Cortex of kidney (tissue), 1 donor: ENCODE results near the gene STK31.
"Not testable (repeated sequence)": the region's sequence is repeated elsewhere in the genome, so short reads cannot be mapped to it uniquely, and the experiment has no call there.

Experiments
- DNase-seq: peaks from one replicate; lab custom pipeline; 2025; lab: John Stamatoyannopoulos, UW

STK31 gene

DNA sequence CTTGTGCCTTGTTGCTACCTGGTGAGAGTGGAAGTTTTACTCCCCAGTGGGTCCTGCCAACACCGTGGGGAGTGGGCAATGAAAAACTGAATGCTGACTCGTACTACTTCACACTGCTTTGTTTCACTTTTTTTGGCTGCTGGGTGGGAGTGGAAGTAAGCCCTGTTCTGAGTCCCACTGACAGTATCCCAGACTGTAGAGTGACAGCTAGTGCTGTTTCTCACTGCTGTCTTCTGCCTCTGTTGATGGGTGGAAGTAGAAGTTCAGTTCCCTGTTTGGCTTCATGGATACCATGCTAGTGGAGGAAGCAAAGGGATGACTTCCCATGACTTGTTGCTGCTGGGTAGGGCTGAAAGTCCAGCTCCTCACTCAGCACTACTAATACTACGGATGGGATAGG is 98.4 kb downstream of the STK31 start:
- no peak for DNase-seq

DNA sequence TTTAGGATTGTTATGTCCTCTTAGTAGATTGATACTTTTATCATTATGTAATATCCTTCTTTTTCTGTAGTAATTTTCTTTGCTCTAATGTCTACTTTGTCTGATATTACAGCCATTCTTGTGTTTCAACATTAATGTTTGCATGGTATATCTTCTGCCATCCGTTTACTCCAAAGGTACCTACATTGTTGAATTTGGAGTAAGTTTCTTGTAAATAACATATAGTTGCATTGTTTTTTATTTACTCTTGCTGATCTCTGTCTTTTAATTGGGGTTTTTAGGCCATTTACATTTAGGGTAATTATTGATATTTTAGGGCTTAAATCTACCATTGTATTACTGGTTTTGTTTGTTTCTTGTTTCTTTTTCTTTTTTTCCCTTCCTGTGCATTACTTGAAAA is 100.1 kb downstream of the STK31 start:
- no peak for DNase-seq

DNA sequence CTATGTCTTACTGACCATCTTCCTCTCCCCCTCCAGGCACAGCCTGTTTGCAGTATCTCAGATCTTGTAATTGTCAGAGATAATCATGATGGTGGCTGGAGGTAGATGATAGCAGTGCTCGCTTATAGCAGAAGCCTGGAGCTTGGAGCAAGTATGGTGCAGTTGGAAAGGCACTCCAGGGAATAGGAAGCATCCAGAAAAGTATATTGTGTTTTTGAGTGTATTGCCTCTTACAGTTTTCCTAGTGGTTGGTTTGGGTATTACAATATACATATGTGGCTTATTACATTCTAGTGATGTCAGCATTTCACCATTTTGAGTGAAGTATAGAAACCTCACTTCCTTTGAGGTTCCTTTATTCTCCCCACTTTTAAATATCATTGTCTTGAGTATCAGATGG is 101.5 kb downstream of the STK31 start:
- no peak for DNase-seq

DNA sequence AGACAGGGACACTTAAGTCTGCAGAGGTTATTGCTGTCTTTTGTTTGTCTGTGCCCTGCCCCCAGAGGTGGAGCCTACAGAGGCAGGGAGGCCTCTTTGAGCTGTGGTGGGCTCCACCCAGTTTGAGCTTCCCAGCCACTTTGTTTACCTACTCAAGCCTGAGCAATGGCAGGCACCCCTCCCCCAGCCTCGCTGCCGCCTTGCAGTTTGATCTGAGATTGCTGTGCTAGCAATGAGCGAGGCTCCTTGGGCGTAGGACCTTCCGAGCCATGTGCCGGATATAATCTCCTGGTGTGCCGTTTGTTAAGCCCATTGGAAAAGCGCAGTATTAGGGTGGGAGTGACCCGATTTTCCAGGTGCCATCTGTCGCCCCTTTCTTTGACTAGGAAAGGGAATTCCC is 118.1 kb downstream of the STK31 start:
- not testable (repeated sequence) for DNase-seq

DNA sequence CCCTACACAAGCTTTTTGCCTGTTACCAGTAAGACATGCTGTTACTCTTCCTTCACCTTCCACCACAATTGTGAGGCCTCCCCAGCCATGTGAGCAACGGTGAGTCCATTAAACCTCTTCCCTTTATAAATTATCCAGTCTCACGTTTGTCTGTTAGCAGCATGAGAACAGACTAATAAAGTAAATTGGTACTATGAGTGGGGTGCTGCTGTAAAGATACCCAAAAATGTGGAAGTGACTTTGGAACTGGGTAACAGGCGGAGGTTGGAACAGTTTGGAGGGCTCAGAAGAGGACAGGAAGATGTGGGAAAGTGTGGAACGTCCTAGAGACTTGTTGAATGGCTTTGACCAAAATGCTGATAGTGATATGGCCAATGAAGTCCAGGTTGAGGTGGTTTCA is 122.7 kb downstream of the STK31 start:
- DNase-seq: not testable (repeated sequence)

DNA sequence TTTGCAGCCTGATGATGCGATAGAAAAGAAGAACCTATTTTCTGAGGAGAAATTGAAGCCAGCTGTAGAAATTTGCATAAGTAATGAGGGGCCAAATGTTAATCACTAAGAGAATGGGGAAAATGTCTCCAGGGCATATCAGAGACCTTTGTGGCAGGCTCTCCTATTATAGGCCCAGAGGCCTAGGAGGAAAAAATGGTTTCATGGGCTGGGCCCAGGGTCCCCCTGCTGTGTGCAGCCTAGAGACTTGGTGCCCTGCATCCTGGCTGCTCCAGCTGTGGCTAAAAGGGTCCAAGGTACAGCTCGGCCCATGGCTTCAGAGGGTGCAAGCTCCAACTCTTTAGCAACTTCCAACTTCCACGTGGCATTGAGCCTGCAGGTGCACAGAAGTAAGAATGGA is 123.4 kb downstream of the STK31 start:
- no peak for DNase-seq

DNA sequence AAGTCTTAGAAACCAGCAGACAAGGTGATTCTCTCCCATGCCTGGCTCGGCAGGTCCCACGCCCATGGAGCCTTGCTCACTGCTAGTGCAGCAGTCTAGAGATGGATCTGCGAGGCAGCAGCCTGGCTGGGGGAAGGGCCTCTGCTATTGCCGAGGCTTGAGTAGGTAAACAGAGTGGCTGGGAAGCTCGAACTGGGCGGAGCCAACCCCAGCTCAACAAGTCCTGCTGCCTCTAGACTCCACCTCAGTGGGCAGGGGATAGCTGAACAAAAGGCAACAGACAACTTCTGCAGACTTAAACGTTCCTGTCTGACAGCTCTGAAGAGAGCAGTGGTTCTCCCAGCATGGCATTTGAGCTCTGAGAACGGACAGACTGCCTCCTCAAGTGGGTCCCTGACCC is 134.8 kb downstream of the STK31 start:
- not testable (repeated sequence) for DNase-seq

DNA sequence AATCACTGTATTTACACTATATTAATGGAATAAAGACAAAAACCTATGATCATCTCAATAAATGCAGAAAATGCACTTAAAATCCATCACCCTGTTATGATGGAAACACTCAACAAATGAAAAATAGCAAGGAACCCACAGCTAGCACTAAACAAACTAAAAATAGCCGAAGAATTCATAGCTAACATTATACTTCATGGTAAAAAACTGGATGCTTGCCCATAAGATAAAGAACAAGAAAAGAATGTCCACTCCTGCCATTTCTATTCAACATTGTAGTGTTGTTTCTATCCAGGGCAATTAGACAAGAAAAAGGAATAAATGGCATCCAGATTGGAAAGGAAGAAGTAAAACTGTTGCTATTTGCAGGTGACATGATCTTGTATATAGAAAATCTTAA is 142.1 kb downstream of the STK31 start:
- DNase-seq: no peak

DNA sequence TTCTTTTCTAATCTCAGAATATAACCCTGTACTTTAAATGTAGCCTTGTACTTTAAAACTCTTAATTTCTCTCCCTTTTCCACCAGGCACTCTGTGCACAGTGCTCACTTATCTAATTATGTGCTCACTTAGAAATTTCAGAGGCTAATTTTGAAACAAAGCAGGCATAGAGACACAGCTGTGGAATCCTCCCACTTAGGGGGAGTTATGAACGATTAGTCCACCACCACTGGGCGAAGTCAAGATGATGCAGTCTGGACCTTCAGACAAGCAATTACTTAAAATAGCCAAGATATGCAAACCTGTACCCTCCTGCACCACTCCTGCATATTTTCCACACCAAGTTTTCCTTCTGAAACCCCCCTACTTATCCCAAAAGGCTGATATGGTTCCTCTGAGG is 143.0 kb downstream of the STK31 start:
- DNase-seq: no peak

DNA sequence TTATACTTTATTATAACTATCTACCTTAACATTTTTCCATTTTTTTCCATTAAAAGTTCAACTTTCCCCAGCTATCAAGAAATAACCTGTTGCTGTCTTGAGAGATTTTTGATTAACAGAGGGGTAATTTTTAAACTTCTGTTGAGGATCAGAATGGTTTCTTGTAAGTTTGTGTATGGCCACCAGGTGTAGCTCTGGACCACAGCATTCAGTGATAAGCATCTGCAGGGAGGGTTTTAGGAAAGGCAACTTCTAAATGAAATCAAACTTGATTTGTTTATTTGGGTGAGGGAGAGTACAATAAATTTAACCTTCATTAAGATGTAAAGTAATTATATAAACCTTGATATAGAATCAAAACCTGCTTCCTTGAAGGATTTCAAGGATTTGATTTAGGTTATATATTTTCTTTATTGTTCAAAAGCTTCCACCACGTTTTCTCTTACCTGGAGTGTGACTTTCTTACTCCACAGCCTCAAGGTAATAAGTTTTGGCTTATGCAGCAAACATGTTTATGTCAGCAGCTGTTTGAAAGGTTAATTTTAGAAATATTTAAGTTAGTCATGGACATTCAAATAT is 153.3 kb downstream of the STK31 start:
- no peak for DNase-seq

DNA sequence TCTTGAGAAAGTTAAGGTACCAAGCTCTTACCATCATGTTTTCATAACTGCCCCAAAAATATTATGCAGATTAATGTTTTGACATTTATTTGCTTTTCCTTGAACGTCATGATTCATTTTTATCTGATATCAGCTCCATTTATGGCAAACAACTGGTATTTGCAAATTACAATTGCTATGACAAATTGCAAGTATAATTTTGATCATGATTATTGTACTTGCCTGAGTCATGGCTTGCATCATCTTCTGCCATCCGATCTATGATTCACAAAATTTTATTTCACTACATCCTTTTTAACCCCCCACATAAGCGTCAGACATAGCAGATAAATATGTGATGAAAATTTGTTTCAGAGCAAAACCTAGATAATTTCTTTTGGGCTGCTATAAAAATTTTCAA is 155.0 kb downstream of the STK31 start:
- no peak for DNase-seq

DNA sequence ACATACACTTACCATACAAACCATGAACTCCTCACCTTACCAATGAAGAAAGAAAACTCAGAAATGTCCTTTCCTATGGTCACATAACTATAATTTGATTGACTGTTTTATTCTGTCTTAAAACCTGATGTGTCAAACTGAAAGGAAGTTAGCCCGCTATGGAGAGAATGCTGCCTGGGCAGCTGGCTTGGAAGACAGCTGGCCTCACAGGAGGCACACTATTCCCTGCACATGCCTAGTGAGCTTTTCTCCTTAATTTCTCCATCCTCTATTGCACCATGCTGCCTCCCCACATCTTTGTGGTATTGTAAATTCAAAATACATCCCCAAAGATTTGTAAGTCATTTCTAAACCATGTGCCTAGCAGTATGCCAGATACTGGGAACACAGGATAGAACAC is 163.3 kb downstream of the STK31 start:
- no peak for DNase-seq

DNA sequence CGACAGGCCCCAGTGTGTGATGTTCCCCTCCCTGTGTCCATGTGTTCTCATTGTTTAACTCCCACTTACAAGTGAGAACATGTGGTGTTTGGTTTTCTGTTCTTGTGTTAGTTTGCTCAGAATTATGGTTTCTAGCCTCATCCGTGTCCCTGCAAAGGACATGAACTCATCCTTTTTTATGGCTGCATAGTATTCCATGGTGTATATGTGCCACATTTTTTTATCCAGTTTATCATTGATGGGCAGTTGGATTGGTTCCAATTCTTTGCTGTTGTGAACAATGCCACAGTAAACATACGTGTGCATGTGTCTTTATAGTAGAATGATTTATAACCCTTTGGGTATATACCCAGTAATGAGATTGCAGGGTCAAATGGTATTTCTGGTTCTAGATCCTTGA is 166.5 kb downstream of the STK31 start:
- not testable (repeated sequence) for DNase-seq
